Hepatocyte (in vitro differentiated cells): ENCODE results near the gene HNRNPK. TPM values are rescaled to one million over a fixed set of nuclear protein-coding genes. Genes with fewer than 3 reads are reported as not detected.

Experiments
- DNase-seq: peaks from one replicate; pipeline ENCODE4 v3.0.0-alpha.2; 2016; ENCODE audit warnings: low spot score
- H2AFZ ChIP-seq: fragments of 200-600 bp; sonication (generic); 2 replicates; pipeline ENCODE4 v1.6.0; 2016; ENCODE audit warnings: antibody characterized with exemption, mild to moderate bottlenecking
- H3K27ac ChIP-seq: fragments of 200-600 bp; sonication (generic); 2 replicates; pipeline ENCODE4 v1.5.1; 2016; ENCODE audit warnings: mild to moderate bottlenecking
- H3K27me3 ChIP-seq: fragments of 200-600 bp; sonication (generic); 2 replicates; pipeline ENCODE4 v1.6.1; 2016
- H3K36me3 ChIP-seq: fragments of 200-600 bp; sonication (generic); replicated peaks from 2 replicates; pipeline ENCODE4 v1.5.1; 2016; ENCODE audit warnings: low read depth; ENCODE audit not compliant: insufficient read depth
- H3K4me1 ChIP-seq: fragments of 200-600 bp; sonication (generic); 2 replicates; pipeline ENCODE4 v1.5.1; 2016; ENCODE audit warnings: mild to moderate bottlenecking, moderate library complexity; ENCODE audit not compliant: insufficient read depth
- H3K4me2 ChIP-seq: fragments of 200-600 bp; sonication (generic); 2 replicates; pipeline ENCODE4 v1.6.0; 2016
- H3K4me3 ChIP-seq: fragments of 200-600 bp; sonication (generic); 2 replicates; pipeline ENCODE4 v1.5.1; 2016; ENCODE audit warnings: mild to moderate bottlenecking
- H3K79me2 ChIP-seq: fragments of 200-600 bp; sonication (generic); 2 replicates; pipeline ENCODE4 v1.6.0; 2017; ENCODE audit warnings: mild to moderate bottlenecking
- H3K9me2 ChIP-seq: fragments of 200-600 bp; sonication (generic); replicated peaks from 2 replicates; pipeline ENCODE4 v1.6.0; 2017; ENCODE audit warnings: mild to moderate bottlenecking; ENCODE audit not compliant: insufficient read depth
- H3K9me3 ChIP-seq: fragments of 200-600 bp; sonication (generic); 2 replicates; pipeline ENCODE4 v1.5.1; 2016; ENCODE audit warnings: low read depth, mild to moderate bottlenecking
- H4K20me1 ChIP-seq: fragments of 200-600 bp; sonication (generic); 2 replicates; pipeline ENCODE4 v1.6.0; 2016; ENCODE audit warnings: mild to moderate bottlenecking; ENCODE audit not compliant: insufficient read depth, poor library complexity, severe bottlenecking
- CTCF ChIP-seq: fragments of 200-600 bp; sonication (generic); IDR thresholded peaks from 2 replicates; pipeline ENCODE4 v1.5.1; 2016; ENCODE audit warnings: antibody characterized with exemption, mild to moderate bottlenecking; ENCODE audit not compliant: poor library complexity
- EZH2 ChIP-seq: fragments of 200-600 bp; sonication (generic); IDR thresholded peaks from 2 replicates; pipeline ENCODE4 v1.6.1; 2016; ENCODE audit warnings: antibody characterized with exemption, mild to moderate bottlenecking, borderline replicate concordance
- EZH2phosphoT487 ChIP-seq: fragments of 200-600 bp; sonication (generic); IDR thresholded peaks from one replicate; pipeline ENCODE4 v1.6.1; 2018; ENCODE audit warnings: antibody characterized with exemption, mild to moderate bottlenecking, low read depth, moderate library complexity; ENCODE audit not compliant: unreplicated experiment, severe bottlenecking
- WGBS: methylation state at CpG from one replicate; pipeline ENCODE4 v1.1.6; 2016; ENCODE audit warnings: low lambda C conversion rate; ENCODE audit errors: missing lambda C conversion rate; 5-methylcytosine and 5-hydroxymethylcytosine counted together
- polyA plus RNA-seq: library from polyadenylated mRNA; unstranded; fragments of >200 nt; fragmentation: Nextera tagmentation; extraction: Ambion mirVana; gene quantifications from 2 replicates; pipeline ENCODE4 v1.2.1, GENCODE V29; 2016
- total RNA-seq: library from RNA; depleted of rRNA; stranded (reverse); fragments of >200 nt; gene quantifications from 2 replicates; pipeline ENCODE4 v1.2.3, GENCODE V29; 2014

Gene HNRNPK
- total RNA-seq (579 and 581 TPM in 2 replicates), polyA plus RNA-seq (398 and 458 TPM in 2 replicates)

GRCh38 chr9:83979812-83980394, at the start of gene HNRNPK:
HNRNPK (minus strand) TSS chr9:83980215; CDS start chr9:83978252, 1,963 bp downstream.
- peak within 1 kb of the TSS; percentile 97 for H3K4me3 ChIP-seq
- peak within 1 kb of the TSS; percentile 92 for H3K4me2 ChIP-seq
- no peaks in the 10 kb centered on the region for H3K9me3 ChIP-seq
- under 1% methylated on average over 48 of the region's 57 CpGs for WGBS
- no peak for TF ChIP-seq EZH2phosphoT487
- TF ChIP-seq EZH2 = no peak
- no peak for TF ChIP-seq CTCF
- H3K9me2 ChIP-seq = no peaks in the 10 kb centered on the region
- peak within 1 kb of the TSS; percentile 98 for H3K27ac ChIP-seq
- H4K20me1 ChIP-seq = peaks cover 45% of the 10 kb centered on the region
- H2AFZ ChIP-seq = peak within 1 kb of the TSS; percentile 81
- peaks cover 18% of the 10 kb centered on the region for H3K4me1 ChIP-seq
- DNase-seq = peak; percentile 99
- no peaks in the 10 kb centered on the region for H3K27me3 ChIP-seq
- peaks cover 6% of the 10 kb centered on the region for H3K36me3 ChIP-seq
- H3K79me2 ChIP-seq = peaks cover 88% of the 10 kb centered on the region

- WGBS = 91% methylated on average over 4 of the region's 4 CpGs
- Histone ChIP-seq H3K4me3 (no peak overlapping the region), H3K36me3 (no peaks in the 10 kb centered on the region), H3K27ac (no peak overlapping the region), H4K20me1 (no peaks in the 10 kb centered on the region), H3K9me3 (no peaks in the 10 kb centered on the region), H2AFZ (no peak overlapping the region), H3K4me1 (no peaks in the 10 kb centered on the region), H3K27me3 (no peaks in the 10 kb centered on the region), H3K9me2 (no peaks in the 10 kb centered on the region), H3K79me2 (no peaks in the 10 kb centered on the region), H3K4me2 (no peak overlapping the region)
- DNase-seq = no peak
- TF ChIP-seq CTCF = no peak
- no peak for TF ChIP-seq EZH2phosphoT487
- no peak for TF ChIP-seq EZH2
These were observed 47.2 kb upstream of the HNRNPK start for GRCh38 chr9:84027201-84027600.

- Histone ChIP-seq H3K9me3 (no peaks in the 10 kb centered on the region), H3K4me3 (no peak overlapping the region), H3K36me3 (no peaks in the 10 kb centered on the region), H2AFZ (no peak overlapping the region), H3K27ac (no peak overlapping the region), H3K4me2 (no peak overlapping the region), H3K9me2 (no peaks in the 10 kb centered on the region), H3K27me3 (no peaks in the 10 kb centered on the region), H3K4me1 (no peaks in the 10 kb centered on the region), H4K20me1 (no peaks in the 10 kb centered on the region), H3K79me2 (no peaks in the 10 kb centered on the region)
- TF ChIP-seq EZH2phosphoT487 = no peak
- no peak for TF ChIP-seq EZH2
- no peak for TF ChIP-seq CTCF
- 93% methylated on average over 4 of the region's 4 CpGs for WGBS
- no peak for DNase-seq
These were observed 44.1 kb upstream of the HNRNPK start for GRCh38 chr9:84024041-84024575.
